ENCODE results near the gene RHBDF2.

RHBDF2 gene

DNA sequence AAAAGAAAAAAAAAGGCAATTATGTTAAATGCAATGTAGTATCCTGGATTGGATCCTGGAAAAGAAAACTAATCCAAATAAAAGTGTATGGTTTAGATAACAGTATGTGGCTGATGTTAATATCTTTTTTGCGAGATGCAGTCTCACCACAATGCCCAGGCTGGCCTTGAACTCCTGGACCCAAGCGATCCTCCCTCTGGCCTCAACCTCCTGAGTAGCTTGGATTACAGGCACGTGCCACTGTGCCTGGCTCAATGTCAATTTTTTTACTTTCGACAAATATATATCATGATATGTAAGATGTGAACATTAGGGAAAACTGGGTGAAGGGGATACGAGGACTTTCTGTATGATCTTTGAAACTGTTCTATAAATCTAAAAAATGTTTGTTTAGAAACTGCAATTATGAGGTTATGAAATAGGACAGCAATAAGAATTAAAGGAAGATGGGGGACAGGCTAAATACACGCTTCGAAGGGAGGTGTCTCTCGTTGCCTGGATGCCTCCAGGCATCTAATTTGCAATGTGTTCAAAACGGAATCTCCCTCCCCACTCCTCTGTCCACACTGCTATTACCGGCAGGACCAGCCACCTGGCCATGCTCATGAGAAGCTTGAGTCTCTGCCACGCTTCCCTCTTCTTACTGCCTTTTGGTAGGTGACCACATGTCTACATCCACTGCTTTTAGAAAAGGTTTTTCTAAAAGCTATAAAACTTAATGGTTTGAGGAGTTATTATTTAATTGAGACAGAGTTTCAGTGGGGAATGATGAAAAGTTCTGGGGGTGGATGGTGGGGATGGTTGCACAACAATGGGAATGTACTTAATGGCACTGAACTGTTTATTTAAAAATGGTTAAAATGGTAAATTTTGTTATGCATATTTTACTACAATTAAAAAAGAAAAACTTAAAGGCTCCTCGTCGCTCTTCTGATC lies 63.5 kb downstream of the RHBDF2 start:
- no peak for DNase-seq (ENCODE audit: low read depth)

DNA sequence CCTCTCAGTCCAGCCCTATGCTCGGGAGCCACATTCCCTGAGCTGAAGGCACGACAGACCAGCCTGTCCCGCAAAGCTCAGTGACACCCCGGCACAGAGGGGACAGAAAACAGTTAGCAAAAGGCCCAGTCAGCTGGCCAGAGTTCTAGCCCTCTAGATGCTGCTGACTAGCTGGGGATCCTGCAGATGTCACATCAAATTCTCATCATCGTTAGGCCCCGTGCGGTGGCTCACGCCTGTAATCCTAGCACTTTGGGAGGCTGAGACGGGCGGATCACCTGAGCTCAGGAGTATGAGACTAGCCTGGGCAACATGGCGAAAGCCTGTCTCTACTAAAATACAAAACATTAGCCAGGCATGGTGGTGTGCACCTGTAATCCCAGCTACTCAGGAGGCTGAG lies 65.5 kb downstream of the RHBDF2 start:
- no peak for DNase-seq (ENCODE audit: low read depth)

DNA sequence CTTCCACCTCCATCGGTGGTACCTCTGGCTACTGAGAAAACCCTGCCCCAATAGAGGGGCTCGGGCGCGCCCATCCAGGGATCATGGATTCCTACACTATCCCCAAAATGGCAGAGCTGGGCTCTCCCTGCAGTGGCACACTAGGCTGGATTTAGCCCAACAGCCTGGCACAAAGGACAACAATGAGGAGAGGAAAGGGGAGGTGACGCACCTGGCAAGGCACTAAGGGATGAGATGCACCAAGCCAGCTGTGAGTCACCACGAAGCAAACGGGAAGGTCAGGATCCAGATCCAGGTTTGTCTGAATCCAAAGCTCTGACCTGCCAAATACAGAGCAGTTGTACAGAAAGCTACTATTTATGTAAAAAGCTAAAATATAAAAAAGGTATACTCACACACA lies 66.4 kb downstream of the RHBDF2 start:
- DNase-seq (ENCODE audit: low read depth): no peak

DNA sequence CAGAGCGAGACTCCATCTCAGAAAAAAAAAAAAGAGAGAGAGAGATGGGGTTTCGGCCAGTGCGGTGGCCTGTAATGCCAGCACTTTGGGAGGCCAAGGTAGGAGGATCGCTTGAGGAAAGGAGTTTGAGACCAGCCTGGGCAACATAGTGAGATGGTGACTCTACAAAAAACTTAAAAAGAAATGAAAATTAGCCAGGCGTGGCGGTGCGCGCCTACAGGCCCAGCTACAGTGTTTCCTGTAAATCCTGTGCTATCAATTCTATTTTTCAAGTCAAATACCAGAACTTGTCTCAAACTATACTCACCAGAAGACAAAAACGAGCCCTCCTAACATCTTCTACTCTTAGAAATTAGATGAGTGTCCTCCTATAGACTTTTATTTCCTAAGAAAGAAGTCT lies 67.5 kb downstream of the RHBDF2 start:
- no peak for DNase-seq (ENCODE audit: low read depth)

DNA sequence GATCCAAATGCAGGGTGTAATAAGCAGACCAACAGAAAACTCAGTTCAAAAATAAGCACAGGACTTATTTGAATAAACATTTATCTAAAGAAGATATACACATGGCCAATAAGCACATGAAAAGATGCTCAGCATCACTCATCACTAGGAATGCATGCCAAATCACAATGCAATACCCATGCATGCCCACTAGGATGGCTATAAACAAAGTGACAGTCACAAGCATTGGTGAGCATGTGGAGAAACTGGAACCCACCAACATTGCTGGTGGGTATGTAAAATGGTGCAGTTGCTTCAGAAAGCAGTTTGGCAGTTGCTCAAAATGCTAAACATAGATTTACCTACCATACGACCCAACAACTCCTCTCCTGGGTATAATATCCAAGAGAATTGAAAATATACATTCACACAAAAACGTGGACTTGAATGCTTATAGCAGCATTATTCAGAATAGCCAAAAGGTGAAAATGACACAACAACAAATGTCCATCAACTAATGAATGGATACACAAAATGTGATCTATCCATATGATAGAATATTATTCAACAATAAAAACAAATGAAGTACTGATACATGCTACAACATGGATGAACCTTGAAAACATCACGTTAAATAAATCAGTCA lies 68.4 kb downstream of the RHBDF2 start:
- DNase-seq (ENCODE audit: low read depth): no peak

DNA sequence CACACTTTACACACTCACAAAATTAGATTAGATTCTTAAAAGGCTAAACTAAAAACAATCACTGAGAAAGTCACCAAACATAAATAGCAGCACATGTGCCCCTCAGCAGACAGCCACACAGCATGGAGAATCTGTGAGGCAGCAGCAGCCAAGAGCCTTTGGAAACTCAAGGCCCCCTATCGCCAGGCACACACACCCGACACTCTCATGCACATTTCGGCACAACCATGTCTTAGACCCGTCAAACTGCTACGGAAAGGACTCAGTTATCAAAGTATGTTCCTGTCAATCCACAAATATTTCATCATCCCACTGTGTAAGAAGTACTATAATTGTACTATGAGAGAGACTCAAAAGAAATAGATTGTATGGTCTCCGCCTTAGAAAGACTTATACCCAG lies 69.2 kb downstream of the RHBDF2 start:
- DNase-seq (ENCODE audit: low read depth): no peak

DNA sequence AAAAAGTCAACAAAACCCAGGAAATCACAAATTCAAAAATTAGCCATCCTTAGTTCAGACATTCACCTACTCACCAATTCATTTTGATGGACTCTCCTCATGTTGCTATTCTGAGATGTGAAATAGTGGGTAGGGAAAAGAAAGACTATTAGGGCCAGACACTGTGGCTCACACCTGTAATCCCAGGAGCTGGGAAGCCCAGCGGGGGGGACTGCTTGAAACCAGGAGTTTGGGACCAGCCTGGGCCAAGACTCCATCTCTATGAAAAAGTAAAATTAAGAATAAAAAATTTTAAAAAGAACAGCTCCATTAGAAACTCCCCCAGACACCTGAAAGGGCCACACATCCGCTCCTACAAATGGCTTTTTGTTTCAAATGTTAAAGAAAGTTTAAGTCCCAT lies 69.7 kb downstream of the RHBDF2 start:
- no peak for DNase-seq (ENCODE audit: low read depth)

DNA sequence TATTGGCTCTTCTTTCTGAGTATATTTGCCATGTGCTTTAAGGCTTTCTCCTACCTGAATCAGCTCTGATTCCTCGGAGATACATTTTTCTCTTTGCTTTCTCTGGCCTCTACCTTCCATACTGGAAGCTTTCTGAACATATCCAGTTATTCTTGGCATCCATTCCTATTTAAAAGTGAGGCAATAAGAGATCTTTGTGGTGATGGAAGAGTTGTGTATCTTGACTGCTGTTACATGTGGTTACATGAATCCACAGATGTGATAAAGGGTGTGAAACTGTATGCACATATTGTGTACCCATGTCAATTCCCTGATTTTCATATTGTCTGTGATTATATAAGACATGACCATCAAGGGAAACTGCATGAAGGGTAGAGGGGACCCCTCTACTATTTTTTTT lies 72.7 kb downstream of the RHBDF2 start:
- DNase-seq (ENCODE audit: low read depth): no peak

DNA sequence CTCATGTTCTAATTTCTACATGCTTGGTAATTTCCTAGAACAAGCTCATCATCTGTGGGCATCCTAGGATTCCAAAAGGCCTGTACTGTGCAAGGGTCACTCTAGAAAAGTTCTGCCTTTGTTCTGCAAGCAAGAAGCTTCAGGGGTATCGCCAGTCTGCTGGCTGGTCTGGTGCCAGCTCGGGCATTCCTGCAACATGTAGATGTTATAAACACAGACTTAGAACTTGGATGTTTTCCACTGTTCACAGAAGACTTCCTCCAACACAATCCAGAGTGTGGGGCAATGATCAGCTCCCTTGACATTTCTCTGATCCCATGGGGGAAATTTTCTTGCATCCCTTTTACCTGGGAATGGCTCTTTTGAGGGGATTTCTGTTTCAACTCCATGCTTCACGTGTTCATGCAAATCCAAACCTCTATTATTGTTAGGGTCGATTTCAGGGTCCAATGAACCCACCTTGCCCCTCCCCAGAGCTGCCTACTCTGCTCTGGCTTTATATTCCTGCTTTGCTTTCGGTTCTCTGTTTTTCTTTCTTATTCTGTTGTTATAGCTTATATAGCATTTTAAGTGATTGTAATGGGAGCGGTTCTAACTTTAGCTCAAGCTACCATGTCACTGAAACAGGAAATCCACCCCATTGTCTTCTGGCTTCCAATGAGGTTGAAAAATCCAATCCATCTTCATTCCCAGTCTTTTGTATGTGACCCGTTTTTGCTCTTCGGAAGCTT lies 73.6 kb downstream of the RHBDF2 start:
- no peak for DNase-seq (ENCODE audit: low read depth)

DNA sequence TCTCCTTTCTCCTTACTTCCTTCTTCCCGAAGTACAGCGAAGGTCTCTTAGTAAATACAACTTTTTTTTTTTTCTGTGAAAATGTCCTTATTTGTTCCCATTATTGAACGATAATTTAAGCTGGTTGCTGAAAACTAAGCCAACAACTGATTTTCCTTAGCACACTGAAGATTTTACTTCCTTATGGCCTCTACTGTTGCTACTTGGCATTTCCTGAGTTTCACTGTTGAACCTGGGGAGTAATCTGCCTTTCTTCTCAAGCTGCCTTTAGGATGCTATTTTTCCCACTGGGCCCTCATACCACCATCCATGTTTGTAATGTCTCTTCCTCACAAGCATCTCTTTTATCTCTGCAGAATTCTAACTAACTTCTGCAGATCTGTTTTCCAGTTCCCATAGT lies 74.4 kb downstream of the RHBDF2 start:
- no peak for DNase-seq (ENCODE audit: low read depth)

DNA sequence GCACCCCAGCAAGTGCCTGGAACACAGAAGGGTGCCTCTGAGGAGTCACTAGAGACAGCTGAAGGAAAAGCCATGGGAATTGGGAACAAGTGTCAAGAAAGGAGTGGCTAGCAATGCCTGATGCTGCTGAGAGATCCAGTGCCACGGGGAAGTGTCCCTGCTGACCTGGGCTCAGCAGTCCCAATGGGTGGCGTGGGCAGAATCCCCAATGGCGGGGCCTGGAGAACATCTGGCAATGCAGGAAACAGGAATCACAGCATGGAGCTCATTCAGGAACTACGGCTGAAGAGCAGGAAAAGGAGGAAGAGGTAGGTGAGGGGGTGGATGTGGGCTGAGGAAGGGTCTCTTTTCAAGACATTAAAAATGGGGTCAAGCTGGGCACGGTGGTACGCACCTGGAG lies 78.4 kb downstream of the RHBDF2 start:
- DNase-seq (ENCODE audit: low read depth): no peak

DNA sequence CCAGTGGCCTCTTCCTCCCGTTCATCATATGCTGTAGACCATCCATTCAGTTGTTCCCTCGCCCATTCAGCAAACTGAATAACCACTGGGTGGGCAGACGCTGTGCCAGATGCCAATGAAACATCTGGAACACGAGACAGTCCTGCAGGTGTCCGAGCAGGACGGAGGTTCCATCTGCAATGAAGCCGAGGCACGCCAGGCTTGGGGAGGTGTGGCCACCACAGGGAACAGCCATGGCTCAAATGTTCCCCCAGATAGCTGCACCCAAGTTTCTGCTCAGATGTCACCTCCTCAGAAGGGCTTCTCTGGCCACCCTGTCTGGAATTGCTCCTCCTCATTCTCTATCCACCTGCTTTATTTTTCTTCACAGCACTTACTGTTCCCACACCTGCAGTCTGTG lies 78.8 kb downstream of the RHBDF2 start:
- DNase-seq (ENCODE audit: low read depth): no peak

DNA sequence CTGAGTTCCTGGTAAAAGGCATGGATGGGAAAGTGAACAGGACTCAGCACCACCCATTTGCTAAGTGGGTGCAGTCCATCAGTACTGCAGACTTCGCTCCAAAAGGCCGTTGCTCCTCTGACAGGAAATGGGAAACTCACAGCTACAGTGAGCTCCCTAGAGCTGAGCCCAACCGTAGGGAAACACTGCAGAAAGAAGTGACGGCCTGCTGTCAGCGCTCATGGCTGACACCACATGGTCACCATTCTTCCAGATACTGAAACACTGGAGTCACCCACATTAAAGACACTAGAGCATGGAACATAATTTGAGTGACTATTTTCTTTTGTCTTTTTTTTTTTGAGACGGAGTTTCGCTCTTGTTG lies 80.2 kb downstream of the RHBDF2 start:
- no peak for DNase-seq (ENCODE audit: low read depth)

Data from stimulated activated CD4-positive, alpha-beta T cell treated with anti-CD3 and anti-CD28 coated beads, Interleukin-2, amount 100 ng/mL, for 4 hours (primary cell).